ACC112 (cell line): Measurements from ENCODE around the gene TFF1.

Experiments
- H2AFZ ChIP-seq: fragments of 200-600 bp; sonication (generic); one replicate; pipeline ENCODE4 v1.6.0; 2017; ENCODE audit warnings: antibody characterized with exemption, low read length; ENCODE audit not compliant: unreplicated experiment
- H3K27ac ChIP-seq: fragments of 200-600 bp; sonication (generic); 2 replicates; pipeline ENCODE4 v1.5.1; 2014; ENCODE audit warnings: low read depth, mild to moderate bottlenecking, antibody characterized with exemption, low read length, moderate library complexity
- H3K27me3 ChIP-seq: fragments of 200-600 bp; sonication (generic); 2 replicates; pipeline ENCODE4 v1.6.1; 2014; ENCODE audit warnings: mild to moderate bottlenecking, antibody characterized with exemption, low read length, moderate library complexity, mixed read lengths; ENCODE audit not compliant: insufficient read depth
- H3K36me3 ChIP-seq: fragments of 200-600 bp; sonication (generic); 2 replicates; pipeline ENCODE4 v1.6.1; 2016; ENCODE audit warnings: mild to moderate bottlenecking, antibody characterized with exemption, low read length, moderate library complexity, mixed read lengths; ENCODE audit not compliant: insufficient read depth
- H3K4me1 ChIP-seq: fragments of 200-600 bp; sonication (generic); one replicate; pipeline ENCODE4 v1.6.1; 2016; ENCODE audit warnings: low read length, mixed read lengths; ENCODE audit not compliant: insufficient read depth, unreplicated experiment, control insufficient read depth
- H3K4me3 ChIP-seq: fragments of 200-600 bp; sonication (generic); 2 replicates; pipeline ENCODE4 v1.5.1; 2014; ENCODE audit warnings: mild to moderate bottlenecking, low read depth, low read length
- H3K79me2 ChIP-seq: fragments of 200-600 bp; sonication (generic); one replicate; pipeline ENCODE4 v1.6.0; 2016; ENCODE audit warnings: low read length; ENCODE audit not compliant: control insufficient read depth, unreplicated experiment, insufficient read depth

TFF1 gene

DNA sequence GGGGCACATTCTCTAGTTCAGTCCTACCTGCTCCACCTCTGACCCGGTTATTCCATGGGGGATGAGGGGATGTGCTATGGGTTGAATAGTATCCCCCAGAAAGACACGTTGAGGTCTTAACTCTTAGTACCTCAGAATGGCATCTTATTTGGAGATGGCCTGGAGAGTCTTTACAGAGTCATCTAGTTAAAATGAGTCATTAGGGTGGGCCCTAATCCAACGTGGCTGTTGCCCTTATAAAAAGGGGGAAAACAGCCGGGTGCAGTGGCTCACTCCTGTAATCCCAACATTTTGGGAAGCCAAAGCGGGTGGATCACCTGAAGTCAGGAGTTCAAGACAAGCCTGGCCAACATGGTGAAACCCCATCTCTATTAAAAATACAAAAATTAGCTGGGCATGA, 23.9 kb upstream of the TFF1 start:
- no peaks in the 10 kb centered on the region for H3K36me3 ChIP-seq
- peaks cover 94% of the 10 kb centered on the region for H3K27me3 ChIP-seq
- no peaks in the 10 kb centered on the region for H3K4me1 ChIP-seq
- H3K79me2 ChIP-seq = no peaks in the 10 kb centered on the region
- no peak overlapping the region for H3K27ac ChIP-seq
- H2AFZ ChIP-seq = no peak overlapping the region
- no peak overlapping the region for H3K4me3 ChIP-seq

DNA sequence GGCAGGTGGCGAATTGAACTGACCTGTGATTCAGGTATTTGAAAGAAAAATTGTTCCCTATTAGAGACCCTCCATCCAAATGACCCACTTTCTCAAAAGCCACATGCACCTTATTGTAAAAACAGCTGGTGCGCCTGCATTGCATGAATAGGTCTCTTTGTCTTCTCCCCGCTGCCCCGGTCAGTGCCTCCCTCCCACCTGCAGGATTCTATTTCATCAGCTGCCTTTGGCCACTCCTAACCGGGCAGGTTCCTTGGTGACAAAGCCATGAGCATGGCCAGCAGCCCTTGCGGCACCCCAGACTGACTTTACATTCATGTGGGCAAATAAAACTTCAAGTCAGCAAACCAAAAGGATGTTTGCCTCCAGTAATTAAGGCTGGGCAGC, 23.1 kb upstream of the TFF1 start:
- H3K27ac ChIP-seq = no peak overlapping the region
- H2AFZ ChIP-seq = no peak overlapping the region
- H3K4me3 ChIP-seq = no peak overlapping the region
- no peaks in the 10 kb centered on the region for H3K36me3 ChIP-seq
- H3K27me3 ChIP-seq = peaks cover 89% of the 10 kb centered on the region
- H3K79me2 ChIP-seq = no peaks in the 10 kb centered on the region
- no peaks in the 10 kb centered on the region for H3K4me1 ChIP-seq

DNA sequence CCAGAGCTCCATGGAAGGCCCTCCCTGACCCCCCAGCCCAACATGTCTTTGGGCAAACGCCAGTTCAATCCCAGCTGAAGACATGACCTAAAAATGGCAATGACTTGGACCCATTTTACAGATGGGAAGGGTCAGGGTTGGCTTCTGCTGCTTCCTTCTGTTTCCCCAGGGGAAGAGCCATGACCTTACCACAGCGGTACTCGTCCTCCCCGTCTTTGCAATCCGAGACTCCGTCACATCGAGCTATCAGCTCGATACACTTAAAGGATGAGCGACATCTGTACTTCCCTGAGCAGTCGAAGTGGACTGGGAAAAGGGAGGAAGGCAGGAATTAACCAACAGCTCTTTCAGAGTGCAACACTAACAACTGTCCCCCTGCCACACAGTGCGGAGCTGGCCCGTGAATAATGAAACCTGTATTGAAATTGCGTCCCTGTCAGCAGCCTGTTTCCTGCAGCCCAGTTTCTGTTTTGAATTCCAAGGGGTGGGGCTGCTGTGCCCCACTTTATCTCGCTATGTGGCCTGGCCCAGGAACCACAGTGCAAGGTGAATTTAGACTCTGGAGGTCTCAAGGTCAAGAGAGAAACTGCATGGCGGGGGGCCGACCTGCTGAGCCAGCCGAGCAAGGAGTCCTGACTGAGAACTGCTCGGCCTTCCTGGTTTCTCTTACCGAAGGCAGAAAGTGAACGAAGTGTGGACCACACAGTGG, 22.6 kb upstream of the TFF1 start:
- Histone ChIP-seq H3K27me3 (peaks cover 85% of the 10 kb centered on the region), H2AFZ (no peak overlapping the region), H3K27ac (no peak overlapping the region), H3K79me2 (no peaks in the 10 kb centered on the region), H3K4me3 (no peak overlapping the region), H3K36me3 (no peaks in the 10 kb centered on the region), H3K4me1 (no peaks in the 10 kb centered on the region)

DNA sequence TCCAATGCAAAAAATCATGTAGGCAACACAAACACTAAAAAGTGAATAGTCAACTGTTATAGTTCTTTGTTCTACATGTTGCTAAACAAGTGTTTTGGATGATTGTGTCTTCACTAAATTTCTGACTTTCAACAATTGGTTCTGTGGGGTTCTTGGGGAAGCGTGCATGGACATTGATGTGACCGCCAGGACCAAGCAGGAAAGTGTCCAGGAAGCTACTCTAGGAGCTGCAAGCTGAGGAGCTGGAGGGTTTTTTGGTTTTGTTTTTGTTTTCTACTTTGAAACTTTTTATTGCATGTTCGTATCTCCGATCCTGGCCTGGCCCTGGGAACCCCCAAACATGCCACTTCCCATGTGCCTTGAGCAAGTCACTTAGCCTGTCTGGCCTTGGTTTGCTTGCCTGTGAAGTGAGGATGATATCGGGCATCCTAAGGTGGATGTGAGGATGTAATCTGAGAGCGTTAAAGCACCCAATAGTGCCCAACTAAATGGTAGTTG, 21.6 kb upstream of the TFF1 start:
- Histone ChIP-seq H3K4me1 (no peaks in the 10 kb centered on the region), H3K79me2 (no peaks in the 10 kb centered on the region), H3K36me3 (no peaks in the 10 kb centered on the region), H2AFZ (no peak overlapping the region), H3K27me3 (peaks cover 75% of the 10 kb centered on the region), H3K27ac (no peak overlapping the region), H3K4me3 (no peak overlapping the region)

DNA sequence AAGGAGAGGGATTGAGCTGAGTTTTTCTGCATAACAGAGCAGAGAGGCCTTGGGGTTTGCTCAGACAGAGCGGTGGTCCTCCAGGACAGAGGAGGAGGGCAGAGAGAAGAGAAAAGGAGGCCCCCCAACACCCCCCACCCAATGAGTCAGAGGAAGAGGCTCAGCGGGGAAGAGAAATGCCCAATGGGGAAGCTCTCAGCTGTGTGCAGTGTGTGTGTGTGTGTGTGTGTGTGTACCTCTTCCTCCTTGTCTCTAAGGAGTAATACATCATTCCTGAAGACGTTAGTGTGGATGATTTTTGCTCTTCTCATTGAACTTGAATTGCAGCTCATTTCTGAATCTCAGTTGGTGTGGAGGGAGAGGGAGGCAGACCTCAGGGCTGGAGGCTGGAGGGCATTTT, 20.8 kb upstream of the TFF1 start:
- Histone ChIP-seq H3K36me3 (no peaks in the 10 kb centered on the region), H2AFZ (no peak overlapping the region), H3K4me1 (no peaks in the 10 kb centered on the region), H3K4me3 (no peak overlapping the region), H3K79me2 (no peaks in the 10 kb centered on the region), H3K27me3 (peaks cover 67% of the 10 kb centered on the region), H3K27ac (no peak overlapping the region)

DNA sequence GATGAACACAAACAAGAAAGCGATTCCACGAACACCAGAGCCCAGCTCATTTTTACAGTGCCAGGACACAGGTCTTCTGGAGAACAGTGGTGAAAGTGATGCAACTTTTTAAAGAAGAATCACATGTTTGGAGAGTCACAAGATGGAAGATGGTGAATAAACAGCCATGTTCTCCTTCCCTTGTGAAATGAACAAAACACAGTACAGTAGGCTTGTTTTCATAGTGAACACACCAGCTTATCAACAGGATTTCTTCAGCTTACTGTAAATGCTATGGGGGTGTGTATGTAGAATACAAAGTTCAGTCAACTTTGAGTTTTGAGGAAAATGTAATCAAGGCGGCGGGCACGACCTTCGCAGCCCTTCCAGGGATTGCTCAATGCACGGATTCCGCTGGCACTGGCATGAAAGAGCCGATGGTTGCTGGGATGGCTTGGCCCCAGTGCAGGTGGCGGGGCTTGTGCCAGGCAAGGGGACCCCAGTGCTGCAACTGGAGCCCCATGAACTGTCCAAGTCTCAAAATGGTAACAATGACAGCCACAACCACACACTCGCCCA, 19.8 kb upstream of the TFF1 start:
- Histone ChIP-seq H3K4me3 (no peak overlapping the region), H3K4me1 (no peaks in the 10 kb centered on the region), H3K27me3 (peaks cover 65% of the 10 kb centered on the region), H3K27ac (no peak overlapping the region), H3K36me3 (no peaks in the 10 kb centered on the region), H2AFZ (no peak overlapping the region), H3K79me2 (no peaks in the 10 kb centered on the region)

DNA sequence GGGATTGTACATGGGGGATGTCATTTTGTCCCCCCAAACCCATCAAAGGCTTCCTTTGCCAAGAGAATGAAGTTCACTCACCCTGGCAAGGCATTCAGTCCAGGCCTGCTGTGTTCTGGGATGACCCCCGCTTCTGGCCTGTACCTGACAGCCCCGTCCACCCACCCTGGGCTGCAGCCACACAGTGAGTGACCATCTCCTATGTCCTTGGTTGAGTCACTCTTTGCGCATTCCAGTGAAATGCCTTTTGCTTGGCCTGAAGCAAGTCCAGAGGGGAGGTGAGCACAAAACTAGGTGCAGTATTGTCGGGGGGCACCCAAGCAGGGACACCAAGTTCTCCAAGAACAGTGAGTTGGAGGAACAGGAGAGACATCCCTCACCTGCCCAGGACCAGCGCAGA, 19.3 kb upstream of the TFF1 start:
- no peaks in the 10 kb centered on the region for H3K36me3 ChIP-seq
- H3K4me3 ChIP-seq = no peak overlapping the region
- no peaks in the 10 kb centered on the region for H3K79me2 ChIP-seq
- H3K27me3 ChIP-seq = peaks cover 64% of the 10 kb centered on the region
- no peaks in the 10 kb centered on the region for H3K4me1 ChIP-seq
- no peak overlapping the region for H3K27ac ChIP-seq
- no peak overlapping the region for H2AFZ ChIP-seq

DNA sequence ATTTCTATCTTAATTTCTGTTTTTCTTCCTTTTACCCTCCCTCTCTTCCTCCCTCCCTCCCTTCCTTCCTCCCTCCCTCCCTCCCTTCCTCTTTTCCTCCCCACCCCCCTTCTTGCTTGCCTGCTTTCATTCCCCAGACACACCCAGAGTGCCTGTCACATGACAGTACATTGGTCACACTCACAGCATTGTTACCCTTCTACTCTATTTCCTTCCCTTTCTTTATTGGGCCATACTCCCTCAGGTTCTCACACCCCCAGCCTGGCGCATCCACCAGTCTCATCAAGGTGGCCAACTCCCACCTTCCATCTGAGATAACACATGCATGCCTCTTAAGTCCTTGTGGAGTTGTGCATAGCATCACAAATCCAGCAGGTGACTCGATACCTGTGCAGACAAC, 18.7 kb upstream of the TFF1 start:
- Histone ChIP-seq H3K79me2 (no peaks in the 10 kb centered on the region), H3K27ac (no peak overlapping the region), H2AFZ (no peak overlapping the region), H3K4me1 (no peaks in the 10 kb centered on the region), H3K4me3 (no peak overlapping the region), H3K27me3 (peaks cover 65% of the 10 kb centered on the region), H3K36me3 (no peaks in the 10 kb centered on the region)

DNA sequence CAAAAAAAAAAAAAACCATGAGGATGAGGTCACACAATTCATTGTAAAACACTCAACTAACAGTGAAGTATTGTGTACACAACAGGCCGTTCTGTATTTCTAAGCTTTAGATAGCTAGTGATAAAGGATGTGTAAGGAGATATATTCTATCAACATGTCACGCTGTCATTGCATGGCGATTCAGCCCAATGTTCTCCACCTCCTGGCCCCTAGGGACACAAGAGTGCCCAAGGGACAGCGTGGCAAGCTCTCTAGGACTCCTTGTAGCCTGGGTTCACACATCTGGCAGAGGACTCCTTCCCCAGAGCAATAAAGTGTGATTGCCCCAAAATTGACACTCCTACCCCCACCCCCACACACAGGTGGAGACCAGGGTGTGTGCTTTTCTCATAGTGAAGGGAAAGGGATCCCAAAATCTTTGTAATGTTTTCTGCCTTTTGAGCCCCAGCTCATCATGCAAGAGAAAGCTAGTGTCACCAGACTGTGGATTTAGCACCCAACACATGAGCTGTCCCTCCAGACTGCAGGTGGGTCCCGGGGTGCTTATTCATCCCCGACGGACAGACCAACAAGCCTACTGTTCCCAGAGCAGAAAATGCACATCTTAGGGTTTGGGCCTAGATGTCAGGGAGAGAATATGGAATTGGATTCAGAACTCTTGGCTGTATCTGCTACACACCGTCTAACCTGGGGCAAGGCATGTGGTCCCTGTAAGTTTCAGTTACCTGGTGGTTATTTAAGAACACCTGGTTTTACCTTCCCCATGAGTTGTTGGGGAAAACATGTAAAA, 18.0 kb upstream of the TFF1 start:
- Histone ChIP-seq H2AFZ (no peak overlapping the region), H3K4me1 (no peaks in the 10 kb centered on the region), H3K27ac (no peak overlapping the region), H3K79me2 (no peaks in the 10 kb centered on the region), H3K27me3 (peaks cover 65% of the 10 kb centered on the region), H3K4me3 (no peak overlapping the region), H3K36me3 (no peaks in the 10 kb centered on the region)

DNA sequence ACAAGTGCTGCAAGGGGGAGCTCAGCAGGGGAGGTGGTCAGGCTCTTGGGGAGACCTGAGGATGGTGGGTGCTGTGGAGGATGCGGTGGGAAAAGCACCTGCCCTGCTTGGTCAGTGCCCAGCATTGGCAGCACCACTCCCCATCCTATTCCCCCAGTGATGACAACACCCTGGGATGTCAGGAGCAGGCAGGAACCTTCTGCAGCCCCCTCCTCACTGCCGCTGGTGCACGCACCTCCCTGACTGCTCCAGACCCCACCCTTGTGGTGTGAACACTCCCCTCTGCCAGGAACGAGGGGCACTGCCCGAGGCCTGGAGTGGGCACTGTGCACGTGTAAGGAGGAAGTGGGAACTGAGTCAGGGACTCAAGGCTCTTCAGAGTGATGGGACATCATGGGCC, 17.0 kb upstream of the TFF1 start:
- Histone ChIP-seq H3K4me3 (no peak overlapping the region), H3K27me3 (peaks cover 59% of the 10 kb centered on the region), H3K36me3 (no peaks in the 10 kb centered on the region), H2AFZ (no peak overlapping the region), H3K4me1 (no peaks in the 10 kb centered on the region), H3K79me2 (no peaks in the 10 kb centered on the region), H3K27ac (no peak overlapping the region)

DNA sequence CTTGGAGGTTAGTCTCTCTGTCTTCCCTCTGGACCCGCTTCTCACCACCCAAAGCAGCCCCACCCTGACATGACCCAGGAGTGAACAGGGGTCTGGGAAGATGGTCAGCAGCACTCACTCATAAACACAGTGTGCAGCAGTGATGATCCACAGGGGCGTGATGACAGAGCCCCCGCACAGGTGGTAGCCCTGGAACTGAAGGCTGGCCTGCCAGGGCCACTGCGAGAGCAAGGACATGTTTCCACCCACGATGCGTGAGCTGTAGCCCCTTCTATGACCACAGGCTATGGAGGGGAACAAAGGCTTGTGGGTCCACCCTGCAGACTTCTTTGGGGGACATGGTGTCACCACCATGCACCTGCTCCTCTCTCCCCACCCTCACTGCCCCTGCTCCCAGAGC, 16.6 kb upstream of the TFF1 start:
- H3K4me3 ChIP-seq = no peak overlapping the region
- no peak overlapping the region for H3K27ac ChIP-seq
- H3K79me2 ChIP-seq = no peaks in the 10 kb centered on the region
- H3K4me1 ChIP-seq = no peaks in the 10 kb centered on the region
- H3K27me3 ChIP-seq = peaks cover 59% of the 10 kb centered on the region
- H2AFZ ChIP-seq = no peak overlapping the region
- no peaks in the 10 kb centered on the region for H3K36me3 ChIP-seq
